H1 (cell line): ENCODE results near the gene ARV1.

Experiments
- CHD1 ChIP-seq: IDR thresholded peaks from 2 replicates; pipeline ENCODE4 v1.6.1; 2012; ENCODE audit warnings: low read depth, low read length, improper control_type of control experiment
- CREB1 ChIP-seq: IDR thresholded peaks from 2 replicates; pipeline ENCODE4 v1.6.1; 2012; ENCODE audit warnings: inconsistent platforms
- CTCF ChIP-seq, 3 experiments: IDR thresholded peaks; 1 replicate in 2 of 3; 2 replicates in 1 of 3; pipeline versions ENCODE4 v1.5.1 to v1.6.1; 2011; ENCODE audit warnings: low read length in 3 of 3, mild to moderate bottlenecking in 3 of 3, inconsistent platforms in 2 of 3, low read depth in 1 of 3, moderate library complexity in 1 of 3; ENCODE audit not compliant: insufficient read depth in 1 of 3; ENCODE audit errors: control extremely low read depth in 1 of 3
- EZH2 ChIP-seq: fragments of 200-600 bp; sonication (generic); IDR thresholded peaks from 2 replicates; pipeline ENCODE4 v1.7.1; 2012; ENCODE audit warnings: low read depth, mild to moderate bottlenecking, moderate library complexity, low read length, inconsistent platforms; ENCODE audit not compliant: severe bottlenecking
- JUND ChIP-seq: IDR thresholded peaks from 2 replicates; pipeline ENCODE4 v1.6.1; 2011; ENCODE audit warnings: mild to moderate bottlenecking, improper control_type of control experiment, low read length
- MAX ChIP-seq: IDR thresholded peaks from 2 replicates; pipeline ENCODE4 v1.6.1; 2012; ENCODE audit warnings: inconsistent platforms
- POLR2A ChIP-seq, 2 experiments: IDR thresholded peaks; 1 replicate in 1 of 2; 2 replicates in 1 of 2; pipeline ENCODE4 v1.6.1; 2011; ENCODE audit warnings: low read depth in 2 of 2, low read length in 2 of 2, mild to moderate bottlenecking in 2 of 2; ENCODE audit errors: control extremely low read depth in 1 of 2
- TAF1 ChIP-seq: IDR thresholded peaks from 2 replicates; pipeline ENCODE4 v1.6.1; 2011; ENCODE audit warnings: mild to moderate bottlenecking, low read depth, low read length

GRCh38 chr1:230950404-230950803 lies 28.5 kb upstream of the ARV1 start:
- no peak for TF ChIP-seq TAF1
- TF ChIP-seq POLR2A (IDR thresholded peaks at IDR 0.05; ENCODE audit: control extremely low read depth in 1 of 2, low read depth in 2 of 2, low read length in 2 of 2) = no peak
- no peak for TF ChIP-seq CTCF (IDR thresholded peaks at IDR 0.05; ENCODE audit: control extremely low read depth in 1 of 3, insufficient read depth in 1 of 3, low read depth in 1 of 3, low read length in 3 of 3)
- no peak for TF ChIP-seq MAX
- no peak for TF ChIP-seq CHD1
- TF ChIP-seq EZH2 = no peak
- TF ChIP-seq JUND = no peak
- no peak for TF ChIP-seq CREB1
